Osteoblast (primary cell): ENCODE results near the gene ILKAP. TPM values are rescaled to one million over a fixed set of nuclear protein-coding genes. Genes with fewer than 3 reads are reported as not detected.

Experiments used
- DNase-seq: peaks from one replicate; pipeline ENCODE4 v3.0.0; 2011; ENCODE audit warnings: low spot score, mixed read lengths; ENCODE audit not compliant: insufficient read length; ENCODE audit errors: missing footprints
- H2AFZ ChIP-seq: 2 replicates; pipeline ENCODE4 v1.6.0; 2011; ENCODE audit warnings: mild to moderate bottlenecking, low read length
- H3K27ac ChIP-seq: 2 replicates; pipeline ENCODE4 v1.5.1; 2011; ENCODE audit warnings: mild to moderate bottlenecking, low read depth, low read length, moderate library complexity
- H3K27me3 ChIP-seq: 2 replicates; pipeline ENCODE4 v1.6.0; 2012; ENCODE audit warnings: mild to moderate bottlenecking, control low read depth, inconsistent platforms, low read length, moderate library complexity; ENCODE audit not compliant: insufficient read depth
- H3K36me3 ChIP-seq: 2 replicates; pipeline ENCODE4 v1.5.1; 2011; ENCODE audit warnings: mild to moderate bottlenecking, low read length, control low read depth, moderate library complexity; ENCODE audit not compliant: insufficient read depth
- H3K4me1 ChIP-seq: 2 replicates; pipeline ENCODE4 v1.5.1; 2011; ENCODE audit warnings: mild to moderate bottlenecking, low read length, control low read depth, moderate library complexity; ENCODE audit not compliant: insufficient read depth
- H3K4me2 ChIP-seq: 2 replicates; pipeline ENCODE4 v1.6.0; 2011; ENCODE audit warnings: mild to moderate bottlenecking, low read length; ENCODE audit not compliant: insufficient read depth
- H3K4me3 ChIP-seq: fragments of 200-600 bp; sonication (generic); 3 replicates; pipeline ENCODE4 v1.5.1; 2012; ENCODE audit warnings: mild to moderate bottlenecking, low read length, inconsistent platforms; ENCODE audit not compliant: insufficient read depth
- H3K79me2 ChIP-seq: 2 replicates; pipeline ENCODE4 v1.6.0; 2012; ENCODE audit warnings: mild to moderate bottlenecking, low read length, control low read depth, inconsistent platforms; ENCODE audit not compliant: insufficient read depth
- H3K9me3 ChIP-seq: 2 replicates; pipeline ENCODE4 v1.5.1; 2011; ENCODE audit warnings: low read depth, low read length, control low read depth
- H4K20me1 ChIP-seq: 2 replicates; pipeline ENCODE4 v1.6.0; 2012; ENCODE audit warnings: mild to moderate bottlenecking, low read length, control low read depth; ENCODE audit not compliant: insufficient read depth
- CTCF ChIP-seq: IDR thresholded peaks from 2 replicates; pipeline ENCODE4 v1.5.1; 2011; ENCODE audit warnings: mild to moderate bottlenecking, low read depth, low read length, moderate library complexity; ENCODE audit errors: extremely low read depth
- total RNA-seq: library from RNA; depleted of rRNA; stranded (reverse); fragments of >200 nt; gene quantifications from 2 replicates; pipeline ENCODE4 v1.2.3, GENCODE V29; 2012

Gene ILKAP
- total RNA-seq, 1 donor = 24.2 TPM

DNA sequence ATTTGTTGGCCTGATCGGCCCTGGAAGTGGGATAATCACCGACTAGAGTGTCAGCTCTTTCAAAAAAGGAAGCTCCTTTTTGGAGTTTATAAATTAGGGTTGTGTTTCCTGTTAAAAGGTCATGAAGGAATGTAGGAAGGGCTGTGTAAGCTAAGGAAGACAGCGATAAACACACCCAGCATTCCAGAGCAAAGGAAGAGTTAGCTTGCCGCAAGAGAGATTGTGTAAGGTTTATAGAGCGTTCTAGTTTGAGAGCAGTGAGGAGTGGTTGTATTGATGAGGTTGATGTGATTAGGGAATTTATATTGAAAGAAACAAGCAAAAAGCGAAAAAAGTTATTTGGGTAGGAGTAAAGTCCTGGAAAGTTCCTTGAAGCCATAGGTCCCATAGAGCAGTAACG lies 3.5 kb upstream of the ILKAP start:
- peaks cover 52% of the 10 kb centered on the region for H3K27me3 ChIP-seq
- H3K4me2 ChIP-seq = no peak overlapping the region
- DNase-seq = no peak
- H3K4me1 ChIP-seq = peaks cover 8% of the 10 kb centered on the region
- no peaks in the 10 kb centered on the region for H3K9me3 ChIP-seq
- H3K27ac ChIP-seq = no peak overlapping the region
- no peak for TF ChIP-seq CTCF
- peaks cover 8% of the 10 kb centered on the region for H4K20me1 ChIP-seq
- H2AFZ ChIP-seq = no peak overlapping the region
- H3K36me3 ChIP-seq = no peaks in the 10 kb centered on the region
- H3K79me2 ChIP-seq = peaks cover 14% of the 10 kb centered on the region
- no peak overlapping the region for H3K4me3 ChIP-seq

GRCh38 chr2:238203973-238204683 lies 633 bp upstream of the ILKAP start:
- Histone ChIP-seq H3K27ac (peak overlapping the region; percentile 62), H3K79me2 (peaks cover 43% of the 10 kb centered on the region), H3K9me3 (no peaks in the 10 kb centered on the region), H4K20me1 (peaks cover 33% of the 10 kb centered on the region), H3K4me1 (peaks cover 20% of the 10 kb centered on the region), H3K4me2 (peak overlapping the region; percentile 85), H3K4me3 (peak overlapping the region; percentile 85), H2AFZ (peak overlapping the region; percentile 100), H3K36me3 (no peaks in the 10 kb centered on the region), H3K27me3 (peaks cover 32% of the 10 kb centered on the region)
- DNase-seq = no peak
- TF ChIP-seq CTCF = no peak

DNA sequence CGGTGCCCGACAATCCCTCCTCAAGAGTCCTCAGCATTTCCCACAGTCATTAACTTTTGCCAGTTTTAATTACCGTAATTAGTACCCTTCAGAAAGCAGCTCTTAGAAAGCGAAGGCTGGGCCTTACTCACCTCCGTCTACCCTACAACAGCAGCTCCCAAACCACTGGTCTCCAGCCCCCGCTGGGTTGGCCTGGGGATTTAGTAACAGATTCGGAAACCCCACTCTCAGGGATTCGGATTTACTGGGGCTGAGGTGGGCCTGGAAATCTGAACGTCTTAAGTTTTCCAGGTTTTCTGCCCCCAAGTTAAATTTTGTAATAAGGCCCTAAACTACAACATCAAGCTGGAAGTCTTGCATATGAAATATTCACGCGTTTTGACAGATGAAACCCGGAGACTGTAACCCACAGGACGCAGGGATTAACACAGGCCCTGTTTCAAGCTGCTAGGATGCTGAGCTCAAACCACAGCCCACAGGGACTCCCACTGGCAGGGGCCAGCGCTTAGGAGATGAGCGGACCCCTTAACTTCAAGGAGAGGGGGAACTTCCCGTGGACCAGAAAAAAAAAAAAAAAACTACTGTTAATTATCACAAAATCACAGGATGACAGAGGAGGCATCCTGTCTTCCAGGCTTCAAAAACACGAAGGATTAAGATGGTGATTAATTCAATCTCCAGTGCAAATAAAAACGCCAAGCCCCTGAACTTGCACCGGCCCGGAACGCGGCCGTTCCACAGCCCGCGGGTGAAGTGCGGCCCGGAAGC lies 985 bp downstream of the ILKAP start:
- H3K36me3 ChIP-seq = no peaks in the 10 kb centered on the region
- H2AFZ ChIP-seq = peak overlapping the region; percentile 49

More for the DNA sequence above, 985 bp downstream of the ILKAP start:
- peak; percentile 94 for DNase-seq
- TF ChIP-seq CTCF = no peak
- H3K27me3 ChIP-seq = peaks cover 16% of the 10 kb centered on the region
- H3K4me2 ChIP-seq = peak overlapping the region; percentile 94
- H4K20me1 ChIP-seq = peaks cover 43% of the 10 kb centered on the region
- no peaks in the 10 kb centered on the region for H3K9me3 ChIP-seq
- H3K4me3 ChIP-seq = peak overlapping the region; percentile 85
- H3K27ac ChIP-seq = peak overlapping the region; percentile 81
- peaks cover 59% of the 10 kb centered on the region for H3K79me2 ChIP-seq
- H3K4me1 ChIP-seq = peaks cover 20% of the 10 kb centered on the region
